Measurements from ENCODE around the gene ISM1. TPM values are rescaled to one million over a fixed set of nuclear protein-coding genes. Genes with fewer than 3 reads are reported as not detected.

The ISM1 gene
- total RNA-seq, 1 experiment from 2014 or later: 0.20 TPM

- WGBS (ENCODE audit: extremely low coverage, insufficient read length, low lambda C conversion rate): no CpG with 5 or more reads among the region's 5 CpGs
- Mint-ChIP-seq H3K36me3 (ENCODE audit: insufficient read depth in 1 of 3, low read depth in 3 of 3) (peaks cover 4 to 11% (median 8%) of the 10 kb centered on the region in 3 experiments; a peak in 6 of 7 replicates), H3K27me3 (ENCODE audit: low read depth) (no peaks in the 10 kb centered on the region), H3K9me3 (peaks cover 8 to 14% of the 10 kb centered on the region in 2 experiments; a peak in 3 of 5 replicates), H3K4me3 (no peak overlapping the region), H3K27ac (no peak overlapping the region), H3K4me1 (peaks cover 15 to 27% of the 10 kb centered on the region in 2 experiments)
- no peak overlapping the region for H3K18ac ChIP-seq (ENCODE audit: insufficient read length, low read depth, low read length)
- H3K27ac ChIP-seq (ENCODE audit: insufficient read length, low read depth, low read length): no peak overlapping the region
- no peak overlapping the region for H2BK5ac ChIP-seq (ENCODE audit: insufficient read length, low read length)
- H3K4ac ChIP-seq (ENCODE audit: low read depth, low read length): no peak overlapping the region
- no peak overlapping the region for H2BK12ac ChIP-seq (ENCODE audit: insufficient read length, low read depth, low read length)
- no peak overlapping the region for H2BK15ac ChIP-seq (ENCODE audit: low read depth, low read length)
- no peak overlapping the region for H3K23ac ChIP-seq (ENCODE audit: insufficient read length, low read depth, low read length)
- no peak overlapping the region for H2BK120ac ChIP-seq (ENCODE audit: low read depth, low read length, poor library complexity, severe bottlenecking)
- no peak overlapping the region for H2AK5ac ChIP-seq (ENCODE audit: insufficient read length, low read length)
- no peak overlapping the region for H3K4me2 ChIP-seq (ENCODE audit: insufficient read depth, insufficient read length, low read length)
- H3K9me3 ChIP-seq (ENCODE audit: control insufficient read depth, low read depth, low read length): no peaks in the 10 kb centered on the region
- H4K8ac ChIP-seq (replicated peaks; ENCODE audit: insufficient read length, low read depth, low read length): no peak overlapping the region
- H2AFZ ChIP-seq (ENCODE audit: low read length): no peak overlapping the region
- no peaks in the 10 kb centered on the region for H3K27me3 ChIP-seq (ENCODE audit: insufficient read depth, low read length)
- no peaks in the 10 kb centered on the region for H4K20me1 ChIP-seq (ENCODE audit: control insufficient read depth, insufficient read depth, insufficient read length)
- H3K23me2 ChIP-seq (ENCODE audit: insufficient read length, low read depth, low read length, poor library complexity, severe bottlenecking): no peaks in the 10 kb centered on the region
- no peaks in the 10 kb centered on the region for H3K79me2 ChIP-seq (ENCODE audit: insufficient read depth, low read length)
- H3K9ac ChIP-seq (ENCODE audit: extremely low read depth, insufficient read length, low read length): no peak overlapping the region
- H3K14ac ChIP-seq (ENCODE audit: insufficient read depth, low read length): no peak overlapping the region
- TF ChIP-seq, protein P1, sequence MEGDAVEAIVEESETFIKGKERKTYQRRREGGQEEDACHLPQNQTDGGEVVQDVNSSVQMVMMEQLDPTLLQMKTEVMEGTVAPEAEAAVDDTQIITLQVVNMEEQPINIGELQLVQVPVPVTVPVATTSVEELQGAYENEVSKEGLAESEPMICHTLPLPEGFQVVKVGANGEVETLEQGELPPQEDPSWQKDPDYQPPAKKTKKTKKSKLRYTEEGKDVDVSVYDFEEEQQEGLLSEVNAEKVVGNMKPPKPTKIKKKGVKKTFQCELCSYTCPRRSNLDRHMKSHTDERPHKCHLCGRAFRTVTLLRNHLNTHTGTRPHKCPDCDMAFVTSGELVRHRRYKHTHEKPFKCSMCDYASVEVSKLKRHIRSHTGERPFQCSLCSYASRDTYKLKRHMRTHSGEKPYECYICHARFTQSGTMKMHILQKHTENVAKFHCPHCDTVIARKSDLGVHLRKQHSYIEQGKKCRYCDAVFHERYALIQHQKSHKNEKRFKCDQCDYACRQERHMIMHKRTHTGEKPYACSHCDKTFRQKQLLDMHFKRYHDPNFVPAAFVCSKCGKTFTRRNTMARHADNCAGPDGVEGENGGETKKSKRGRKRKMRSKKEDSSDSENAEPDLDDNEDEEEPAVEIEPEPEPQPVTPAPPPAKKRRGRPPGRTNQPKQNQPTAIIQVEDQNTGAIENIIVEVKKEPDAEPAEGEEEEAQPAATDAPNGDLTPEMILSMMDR (conservative IDR thresholded peaks at IDR 0.05): no peak
- no peaks in the 10 kb centered on the region for H3K79me1 ChIP-seq (ENCODE audit: insufficient read depth, low read depth, low read length, poor library complexity, severe bottlenecking)
- no peak overlapping the region for H2BK20ac ChIP-seq (ENCODE audit: low read depth, low read length, poor library complexity, severe bottlenecking)
- H3K56ac ChIP-seq (ENCODE audit: insufficient read length, low read depth, low read length): no peak overlapping the region
- no peak overlapping the region for H4K5ac ChIP-seq (ENCODE audit: insufficient read length, low read depth, low read length)
- H3T11ph ChIP-seq (ENCODE audit: low read length): no peak overlapping the region
- H3K4me1 ChIP-seq (ENCODE audit: insufficient read depth, low read length): peaks cover 5% of the 10 kb centered on the region; the same call in 1 of the 2 replicates
- H4K91ac ChIP-seq (ENCODE audit: insufficient read length, low read depth, low read length): no peak overlapping the region
- DNase-seq: no peak
Observed at GRCh38 chr20:13325796-13326340, 104.8 kb downstream of the ISM1 start.

All from H9 (cell line).